ENCODE data around the gene MYO7A.

MYO7A gene

GRCh38 chr11:77181799-77182541 lies 53.9 kb downstream of the MYO7A start:
- Histone ChIP-seq H3K4me2 (ENCODE audit: low read length) (no peak overlapping the region), H3K9ac (no peak overlapping the region), H3K9me3 (ENCODE audit: control insufficient read depth, low read length) (no peaks in the 10 kb centered on the region), H3K36me3 (ENCODE audit: control insufficient read depth, insufficient read depth, low read length) (no peaks in the 10 kb centered on the region), H3K27me3 (ENCODE audit: control insufficient read depth, insufficient read depth, low read length) (no peaks in the 10 kb centered on the region), H3K79me2 (no peaks in the 10 kb centered on the region), H3K4me3 (ENCODE audit: low read depth, low read length) (no peak overlapping the region), H3K27ac (no peak overlapping the region), H2AFZ (no peak overlapping the region), H3K4me1 (no peaks in the 10 kb centered on the region)
- no peak for TF ChIP-seq CTCF (IDR thresholded peaks at IDR 0.05)

GRCh38 chr11:77182542-77183430 lies 54.7 kb downstream of the MYO7A start:
- Histone ChIP-seq H3K27ac (no peak overlapping the region), H2AFZ (no peak overlapping the region), H3K9me3 (ENCODE audit: control insufficient read depth, low read length) (no peaks in the 10 kb centered on the region), H3K4me2 (ENCODE audit: low read length) (no peak overlapping the region), H3K36me3 (ENCODE audit: control insufficient read depth, insufficient read depth, low read length) (no peaks in the 10 kb centered on the region), H3K4me3 (ENCODE audit: low read depth, low read length) (no peak overlapping the region), H3K9ac (no peak overlapping the region), H3K79me2 (no peaks in the 10 kb centered on the region), H3K4me1 (no peaks in the 10 kb centered on the region), H3K27me3 (ENCODE audit: control insufficient read depth, insufficient read depth, low read length) (no peaks in the 10 kb centered on the region)
- no peak for TF ChIP-seq CTCF (IDR thresholded peaks at IDR 0.05)

- no peak for TF ChIP-seq CTCF (IDR thresholded peaks at IDR 0.05)
Observed at GRCh38 chr11:77183431-77183984, 55.5 kb downstream of the MYO7A start.

GRCh38 chr11:77184136-77184860 lies 56.3 kb downstream of the MYO7A start:
- TF ChIP-seq CTCF (IDR thresholded peaks at IDR 0.05), result no peak
- no peaks in the 10 kb centered on the region for H3K9me3 ChIP-seq (ENCODE audit: control insufficient read depth, low read length)
- no peak overlapping the region for H3K9ac ChIP-seq
- no peaks in the 10 kb centered on the region for H3K36me3 ChIP-seq (ENCODE audit: control insufficient read depth, insufficient read depth, low read length)
- no peak overlapping the region for H3K4me2 ChIP-seq (ENCODE audit: low read length)
- H2AFZ ChIP-seq, result no peak overlapping the region
- H3K4me1 ChIP-seq, result no peaks in the 10 kb centered on the region
- no peaks in the 10 kb centered on the region for H3K27me3 ChIP-seq (ENCODE audit: control insufficient read depth, insufficient read depth, low read length)
- H3K79me2 ChIP-seq, result no peaks in the 10 kb centered on the region
- H3K27ac ChIP-seq, result no peak overlapping the region
- no peak overlapping the region for H3K4me3 ChIP-seq (ENCODE audit: low read depth, low read length)

More at GRCh38 chr11:77183431-77183984, 55.5 kb downstream of the MYO7A start:
- Histone ChIP-seq H3K4me2 (ENCODE audit: low read length) (no peak overlapping the region), H3K27ac (no peak overlapping the region), H3K4me1 (no peaks in the 10 kb centered on the region), H3K79me2 (no peaks in the 10 kb centered on the region), H3K9me3 (ENCODE audit: control insufficient read depth, low read length) (no peaks in the 10 kb centered on the region), H3K36me3 (ENCODE audit: control insufficient read depth, insufficient read depth, low read length) (no peaks in the 10 kb centered on the region), H2AFZ (no peak overlapping the region), H3K9ac (no peak overlapping the region), H3K27me3 (ENCODE audit: control insufficient read depth, insufficient read depth, low read length) (no peaks in the 10 kb centered on the region), H3K4me3 (ENCODE audit: low read depth, low read length) (no peak overlapping the region)

Measured in parathyroid adenoma (tissue), 2 donors.